Colonic mucosa (tissue), 4 donors: ENCODE data around the gene BPIFB2. TPM values are rescaled to one million over a fixed set of nuclear protein-coding genes. Genes with fewer than 3 reads are reported as not detected.

Source experiments
- DNase-seq: peaks from one replicate; pipeline ENCODE4 v3.0.0-alpha.2; 2020
- H3K27ac ChIP-seq: fragments of 200-600 bp; one replicate; pipeline ENCODE4 v1.8.0; 2021
- H3K27me3 ChIP-seq: fragments of 200-600 bp; one replicate; pipeline ENCODE4 v1.8.0; 2021
- H3K36me3 ChIP-seq: fragments of 200-600 bp; one replicate; pipeline ENCODE4 v1.8.0; 2021
- H3K4me1 ChIP-seq: fragments of 200-600 bp; one replicate; pipeline ENCODE4 v1.8.0; 2021; ENCODE audit warnings: mild to moderate bottlenecking
- H3K4me3 ChIP-seq: fragments of 200-600 bp; one replicate; pipeline ENCODE4 v1.8.0; 2021
- H3K9ac ChIP-seq, 2 donors: one replicate each; pipeline ENCODE4 v1.7.0; 2013; ENCODE audit warnings: control low read depth in 2 of 2, low read depth in 2 of 2, low read length in 2 of 2
- H3K9me3 ChIP-seq: fragments of 200-600 bp; one replicate; pipeline ENCODE4 v1.8.0; 2021
- CTCF ChIP-seq: fragments of 200-600 bp; IDR thresholded peaks from one replicate; pipeline ENCODE4 v1.8.0; 2022; ENCODE audit warnings: antibody characterized with exemption, mild to moderate bottlenecking
- intact Hi-C: fragments of 100-400 bp; cut with DNase I; formaldehyde crosslinking; loops from one replicate; pipeline ENCODE4 v1.14.1; 2022
- total RNA-seq, 2 donors: library from RNA; stranded (reverse); fragmentation: NEBNext Ultra II Directional in 1 of 2; extraction: Animal tissue kit (Norgen Biotek cat#: 25700) in 1 of 2; gene quantifications; one replicate each; pipeline ENCODE4 v1.2.1, GENCODE V29; 2021
- donor health status: healthy.
- donor health status: DM: no; HTN: no; CAD: no.
- donor health status: DM: no; HTN: no; CAD: no.

The BPIFB2 gene
- total RNA-seq, 2 donors from 2014 or later: 0.35 TPM; not detected in 1

- DNase-seq: no peak
- no peaks in the 10 kb centered on the region for H3K27me3 ChIP-seq
- H3K4me3 ChIP-seq: no peak overlapping the region
- H3K9ac ChIP-seq: no peak overlapping the region
- no peaks in the 10 kb centered on the region for H3K4me1 ChIP-seq
- H3K27ac ChIP-seq: no peak overlapping the region
- H3K36me3 ChIP-seq: no peaks in the 10 kb centered on the region
- TF ChIP-seq CTCF: no peak
- no peaks in the 10 kb centered on the region for H3K9me3 ChIP-seq
- intact Hi-C loops: no loop called here
Measured at GRCh38 chr20:33027769-33028751, 20.6 kb downstream of the BPIFB2 start.

- Histone ChIP-seq H3K9ac (no peak overlapping the region), H3K9me3 (no peaks in the 10 kb centered on the region), H3K27me3 (no peaks in the 10 kb centered on the region), H3K36me3 (no peaks in the 10 kb centered on the region), H3K4me1 (no peaks in the 10 kb centered on the region), H3K27ac (no peak overlapping the region), H3K4me3 (no peak overlapping the region)
- intact Hi-C loops: no loop called here
- no peak for DNase-seq
- TF ChIP-seq CTCF: no peak
Measured at GRCh38 chr20:33028875-33029274, 21.4 kb downstream of the BPIFB2 start.

- no peaks in the 10 kb centered on the region for H3K27me3 ChIP-seq
- no peak for TF ChIP-seq CTCF
Measured at GRCh38 chr20:33030076-33030475, 22.6 kb downstream of the BPIFB2 start.

GRCh38 chr20:33030569-33030968 is 23.1 kb downstream of the BPIFB2 start:
- no peaks in the 10 kb centered on the region for H3K27me3 ChIP-seq
- no peak for DNase-seq
- H3K4me3 ChIP-seq: no peak overlapping the region
- no peaks in the 10 kb centered on the region for H3K4me1 ChIP-seq
- no peak overlapping the region for H3K27ac ChIP-seq
- no peaks in the 10 kb centered on the region for H3K9me3 ChIP-seq
- TF ChIP-seq CTCF: no peak
- no peaks in the 10 kb centered on the region for H3K36me3 ChIP-seq
- intact Hi-C loops: no loop called here
- H3K9ac ChIP-seq: no peak overlapping the region

More at GRCh38 chr20:33030076-33030475, 22.6 kb downstream of the BPIFB2 start:
- H3K27ac ChIP-seq: no peak overlapping the region
- no peak overlapping the region for H3K9ac ChIP-seq
- no peak overlapping the region for H3K4me3 ChIP-seq
- H3K4me1 ChIP-seq: no peaks in the 10 kb centered on the region
- no peaks in the 10 kb centered on the region for H3K36me3 ChIP-seq
- intact Hi-C loops: no loop called here
- no peak for DNase-seq
- no peaks in the 10 kb centered on the region for H3K9me3 ChIP-seq

- no peak within 1 kb of the TSS for H3K4me3 ChIP-seq
- H3K36me3 ChIP-seq: no peaks in the 10 kb centered on the region
- H3K4me1 ChIP-seq: no peaks in the 10 kb centered on the region
- no peak for TF ChIP-seq CTCF
- H3K27me3 ChIP-seq: no peaks in the 10 kb centered on the region
- DNase-seq: no peak
- no peak within 1 kb of the TSS for H3K9ac ChIP-seq
- intact Hi-C loops: no loop called here
- no peak within 1 kb of the TSS for H3K27ac ChIP-seq
- H3K9me3 ChIP-seq: no peaks in the 10 kb centered on the region
Measured at GRCh38 chr20:33031531-33031930, 24.0 kb downstream of the BPIFB2 start, which contains the start of gene BPIFB6. Gene BPIFB6, plus strand, starts transcription at chr20:33031648. Its CDS starts 0 bp downstream, at chr20:33031648.
